Esophagus squamous epithelium (tissue), 4 donors: ENCODE data around the gene PPP2R1A.

ENCODE experiments used
- POLR2A ChIP-seq, 4 donors: fragments of 450-650 bp; IDR thresholded peaks; one replicate each; pipeline ENCODE4 v1.6.1; 2017; ENCODE audit warnings: antibody characterized with exemption in 4 of 4, mild to moderate bottlenecking in 4 of 4, moderate library complexity in 3 of 4
- TF ChIP-seq, protein P1 (sequence below), 6 experiments: fragments of 450-650 bp in 4 of 6; fragments of 200-600 bp in 2 of 6; sonication (generic) in 2 of 6; IDR thresholded peaks; one replicate each; pipeline ENCODE4 v1.5.1; 2016 to 2019; ENCODE audit warnings: antibody characterized with exemption in 6 of 6, mild to moderate bottlenecking in 4 of 6, moderate library complexity in 4 of 6

DNA sequence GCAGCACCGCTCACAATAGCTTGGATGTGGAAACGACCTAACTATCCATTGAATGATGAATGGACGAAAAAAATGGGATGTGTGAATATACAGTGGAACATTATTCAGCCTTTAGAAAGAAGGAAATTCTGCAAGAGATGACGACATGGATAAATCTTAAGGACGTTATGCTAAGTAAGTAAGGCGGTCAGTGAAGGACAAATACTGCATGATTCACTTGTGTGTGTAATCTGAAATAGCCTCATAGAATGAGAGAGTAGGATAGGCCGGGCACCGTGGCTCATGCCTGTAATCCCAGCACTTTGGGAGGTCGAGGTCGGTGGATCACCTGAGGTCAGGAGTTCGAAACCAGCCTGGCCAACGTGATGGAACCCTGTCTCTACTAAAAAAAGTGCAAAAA is 54.2 kb downstream of the PPP2R1A start:
- TF ChIP-seq, protein P1, sequence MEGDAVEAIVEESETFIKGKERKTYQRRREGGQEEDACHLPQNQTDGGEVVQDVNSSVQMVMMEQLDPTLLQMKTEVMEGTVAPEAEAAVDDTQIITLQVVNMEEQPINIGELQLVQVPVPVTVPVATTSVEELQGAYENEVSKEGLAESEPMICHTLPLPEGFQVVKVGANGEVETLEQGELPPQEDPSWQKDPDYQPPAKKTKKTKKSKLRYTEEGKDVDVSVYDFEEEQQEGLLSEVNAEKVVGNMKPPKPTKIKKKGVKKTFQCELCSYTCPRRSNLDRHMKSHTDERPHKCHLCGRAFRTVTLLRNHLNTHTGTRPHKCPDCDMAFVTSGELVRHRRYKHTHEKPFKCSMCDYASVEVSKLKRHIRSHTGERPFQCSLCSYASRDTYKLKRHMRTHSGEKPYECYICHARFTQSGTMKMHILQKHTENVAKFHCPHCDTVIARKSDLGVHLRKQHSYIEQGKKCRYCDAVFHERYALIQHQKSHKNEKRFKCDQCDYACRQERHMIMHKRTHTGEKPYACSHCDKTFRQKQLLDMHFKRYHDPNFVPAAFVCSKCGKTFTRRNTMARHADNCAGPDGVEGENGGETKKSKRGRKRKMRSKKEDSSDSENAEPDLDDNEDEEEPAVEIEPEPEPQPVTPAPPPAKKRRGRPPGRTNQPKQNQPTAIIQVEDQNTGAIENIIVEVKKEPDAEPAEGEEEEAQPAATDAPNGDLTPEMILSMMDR (IDR thresholded peaks at IDR 0.05), result no peak
- no peak for TF ChIP-seq POLR2A (IDR thresholded peaks at IDR 0.05)
